ENCODE measurements around the gene TM4SF4. TPM values are rescaled to one million over a fixed set of nuclear protein-coding genes. Genes with fewer than 3 reads are reported as not detected.

Gene TM4SF4
- total RNA-seq, 1 experiment from 2014 or later, result not detected

DNA sequence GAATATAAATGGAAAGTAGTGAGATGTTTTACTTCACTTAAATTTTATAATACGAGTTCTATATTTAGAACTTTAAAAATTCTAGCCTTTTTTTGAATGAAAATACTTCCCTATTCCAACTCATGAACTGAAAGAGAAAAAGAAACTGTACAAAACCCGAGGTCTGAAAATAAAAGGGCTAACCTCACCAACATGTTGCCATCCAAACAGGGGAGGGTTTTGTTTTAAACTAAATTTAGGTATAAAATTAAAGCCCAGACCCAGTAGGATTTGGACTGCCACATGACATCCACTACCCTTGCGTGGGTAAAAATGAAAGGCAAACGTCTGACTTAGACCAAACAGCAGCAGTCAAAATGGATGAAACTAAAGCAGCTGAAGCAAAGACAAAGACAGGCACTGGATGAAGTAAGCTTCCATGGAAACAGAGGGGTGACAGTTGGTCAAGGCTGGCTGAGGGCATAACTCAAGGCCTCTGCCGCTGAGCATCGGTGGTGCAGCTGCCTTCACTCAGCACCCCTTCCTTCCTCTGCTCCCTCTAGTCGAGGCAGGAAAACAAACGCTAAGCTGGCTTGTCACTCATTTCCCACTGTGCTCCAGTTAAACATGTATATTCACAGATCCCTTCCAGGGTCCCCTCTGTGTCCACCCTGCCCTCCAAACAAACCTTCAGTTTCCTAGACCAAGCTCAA is 58.1 kb downstream of the TM4SF4 start:
- no peak overlapping the region for H4K8ac ChIP-seq (replicated peaks; ENCODE audit: insufficient read length, low read depth, low read length)
- no peak overlapping the region for H2BK120ac ChIP-seq (ENCODE audit: low read depth, low read length, poor library complexity, severe bottlenecking)
- H4K20me1 ChIP-seq (ENCODE audit: control insufficient read depth, insufficient read depth, insufficient read length), result no peaks in the 10 kb centered on the region
- H3K27ac Mint-ChIP-seq, result peak overlapping the region; percentile 19 to 71 (median 46); a peak in 5 of 7 replicates
- no peak overlapping the region for H3K14ac ChIP-seq (ENCODE audit: insufficient read depth, low read length)
- H3K4me1 ChIP-seq (ENCODE audit: insufficient read depth, low read length), result peaks cover 2% of the 10 kb centered on the region; the same call in 1 of the 2 replicates
- no peak overlapping the region for H2BK15ac ChIP-seq (ENCODE audit: low read depth, low read length)
- no peaks in the 10 kb centered on the region for H3K9me3 Mint-ChIP-seq
- H3K4me3 Mint-ChIP-seq, result no peak overlapping the region
- H3K56ac ChIP-seq (ENCODE audit: insufficient read length, low read depth, low read length), result no peak overlapping the region
- no peak overlapping the region for H3K9ac ChIP-seq (ENCODE audit: extremely low read depth, insufficient read length, low read length)
- no peak overlapping the region for H2AFZ ChIP-seq (ENCODE audit: low read length)
- WGBS (ENCODE audit: extremely low coverage, insufficient read length, low lambda C conversion rate), result no CpG with 5 or more reads among the region's 8 CpGs
- TF ChIP-seq, protein P1, sequence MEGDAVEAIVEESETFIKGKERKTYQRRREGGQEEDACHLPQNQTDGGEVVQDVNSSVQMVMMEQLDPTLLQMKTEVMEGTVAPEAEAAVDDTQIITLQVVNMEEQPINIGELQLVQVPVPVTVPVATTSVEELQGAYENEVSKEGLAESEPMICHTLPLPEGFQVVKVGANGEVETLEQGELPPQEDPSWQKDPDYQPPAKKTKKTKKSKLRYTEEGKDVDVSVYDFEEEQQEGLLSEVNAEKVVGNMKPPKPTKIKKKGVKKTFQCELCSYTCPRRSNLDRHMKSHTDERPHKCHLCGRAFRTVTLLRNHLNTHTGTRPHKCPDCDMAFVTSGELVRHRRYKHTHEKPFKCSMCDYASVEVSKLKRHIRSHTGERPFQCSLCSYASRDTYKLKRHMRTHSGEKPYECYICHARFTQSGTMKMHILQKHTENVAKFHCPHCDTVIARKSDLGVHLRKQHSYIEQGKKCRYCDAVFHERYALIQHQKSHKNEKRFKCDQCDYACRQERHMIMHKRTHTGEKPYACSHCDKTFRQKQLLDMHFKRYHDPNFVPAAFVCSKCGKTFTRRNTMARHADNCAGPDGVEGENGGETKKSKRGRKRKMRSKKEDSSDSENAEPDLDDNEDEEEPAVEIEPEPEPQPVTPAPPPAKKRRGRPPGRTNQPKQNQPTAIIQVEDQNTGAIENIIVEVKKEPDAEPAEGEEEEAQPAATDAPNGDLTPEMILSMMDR (conservative IDR thresholded peaks at IDR 0.05), result no peak
- no peaks in the 10 kb centered on the region for H3K27me3 Mint-ChIP-seq (ENCODE audit: low read depth)
- no peaks in the 10 kb centered on the region for H3K27me3 ChIP-seq (ENCODE audit: insufficient read depth, low read length)
- H3K79me1 ChIP-seq (ENCODE audit: insufficient read depth, low read depth, low read length, poor library complexity, severe bottlenecking), result no peaks in the 10 kb centered on the region
- DNase-seq, result no peak
- no peak overlapping the region for H3K4me2 ChIP-seq (ENCODE audit: insufficient read depth, insufficient read length, low read length)
- no peaks in the 10 kb centered on the region for H3K9me3 ChIP-seq (ENCODE audit: control insufficient read depth, low read depth, low read length)
- H3T11ph ChIP-seq (ENCODE audit: low read length), result no peak overlapping the region
- H3K4ac ChIP-seq (ENCODE audit: low read depth, low read length), result no peak overlapping the region
- no peak overlapping the region for H3K23ac ChIP-seq (ENCODE audit: insufficient read length, low read depth, low read length)
- no peaks in the 10 kb centered on the region for H3K23me2 ChIP-seq (ENCODE audit: insufficient read length, low read depth, low read length, poor library complexity, severe bottlenecking)
- H3K36me3 Mint-ChIP-seq (ENCODE audit: insufficient read depth in 1 of 3, low read depth in 3 of 3), result no peaks in the 10 kb centered on the region
- no peaks in the 10 kb centered on the region for H3K79me2 ChIP-seq (ENCODE audit: insufficient read depth, low read length)
- H2BK5ac ChIP-seq (ENCODE audit: insufficient read length, low read length), result no peak overlapping the region
- H3K4me1 Mint-ChIP-seq, result peaks cover 39 to 44% of the 10 kb centered on the region in 2 experiments
- H2AK5ac ChIP-seq (ENCODE audit: insufficient read length, low read length), result no peak overlapping the region
- H4K91ac ChIP-seq (ENCODE audit: insufficient read length, low read depth, low read length), result no peak overlapping the region
- no peak overlapping the region for H2BK20ac ChIP-seq (ENCODE audit: low read depth, low read length, poor library complexity, severe bottlenecking)
- no peak overlapping the region for H3K27ac ChIP-seq (ENCODE audit: insufficient read length, low read depth, low read length)
- H3K18ac ChIP-seq (ENCODE audit: insufficient read length, low read depth, low read length), result no peak overlapping the region
- H4K5ac ChIP-seq (ENCODE audit: insufficient read length, low read depth, low read length), result no peak overlapping the region
- no peak overlapping the region for H2BK12ac ChIP-seq (ENCODE audit: insufficient read length, low read depth, low read length)
